ENCODE data around the gene GRHL3. TPM values are rescaled to one million over a fixed set of nuclear protein-coding genes. Genes with fewer than 3 reads are reported as not detected.
"Not testable (repeated sequence)": the region's sequence is repeated elsewhere in the genome, so short reads cannot be mapped to it uniquely, and the experiment has no call there.

GRHL3 gene
- total RNA-seq (under 1 TPM; 0.40 to 0.95 TPM), polyA plus RNA-seq (under 1 TPM; 0.23 to 0.30 TPM)
- long read RNA-seq, donor 1 = 0 reads
- long read RNA-seq, donor 2 = 0 reads
- long read RNA-seq, donor 3 = 0 reads
- long read RNA-seq, donor 4 = 0 reads
- long read RNA-seq, donor 5 = 0 reads

- no peaks in the 10 kb centered on the region for H3K36me3 ChIP-seq (ENCODE audit: control insufficient read depth in 4 of 4, insufficient read depth in 4 of 4, low read length in 4 of 4)
- H3K9ac ChIP-seq (ENCODE audit: insufficient read depth in 1 of 2, low read length in 2 of 2) = no peak within 1 kb of the TSS
- H3K27ac ChIP-seq (ENCODE audit: low read depth in 1 of 2, low read length in 1 of 2) = no peak within 1 kb of the TSS
- no peaks in the 10 kb centered on the region for H3K9me3 ChIP-seq (ENCODE audit: control insufficient read depth in 4 of 4, insufficient read depth in 3 of 4, low read length in 3 of 4)
- H3K4me3 ChIP-seq = no peak within 1 kb of the TSS
- no peak for ATAC-seq (ENCODE audit: insufficient read depth, low FRiP score)
- DNase-seq = peak; percentile 38 to 55 (median 41)
- peaks cover 0 to 18% (median 0%) of the 10 kb centered on the region in 3 donors for H3K27me3 ChIP-seq (ENCODE audit: control insufficient read depth in 3 of 3, insufficient read depth in 3 of 3, low read length in 2 of 3)
- no peak for TF ChIP-seq CTCF (IDR thresholded peaks at IDR 0.05; ENCODE audit: control extremely low read depth, extremely low read depth)
- peaks cover 0 to 52% (median 5%) of the 10 kb centered on the region in 5 donors for H3K4me1 ChIP-seq (ENCODE audit: control insufficient read depth in 5 of 5, insufficient read depth in 5 of 5, low read length in 5 of 5)
- 4 to 7% methylated on average over 21 of the region's 21 CpGs for WGBS, 2 donors
Observed at GRCh38 chr1:24319312-24319863, at the start of gene GRHL3. TSS of gene GRHL3 (plus strand) at chr1:24319357. CDS start at chr1:24319552, 195 bp downstream.

- not testable (repeated sequence) for H3K9me3 ChIP-seq (ENCODE audit: control insufficient read depth in 4 of 4, insufficient read depth in 3 of 4, low read length in 3 of 4); H3K36me3 ChIP-seq (ENCODE audit: control insufficient read depth in 4 of 4, insufficient read depth in 4 of 4, low read length in 4 of 4); DNase-seq; H3K27ac ChIP-seq (ENCODE audit: low read depth in 1 of 2, low read length in 1 of 2); ATAC-seq (ENCODE audit: insufficient read depth, low FRiP score); H3K4me1 ChIP-seq (ENCODE audit: control insufficient read depth in 5 of 5, insufficient read depth in 5 of 5, low read length in 5 of 5); H3K27me3 ChIP-seq (ENCODE audit: control insufficient read depth in 3 of 3, insufficient read depth in 3 of 3, low read length in 2 of 3); H3K9ac ChIP-seq (ENCODE audit: insufficient read depth in 1 of 2, low read length in 2 of 2); H3K4me3 ChIP-seq
- 76 to 86% methylated on average over 20 of the region's 20 CpGs for WGBS, 2 donors
Observed at GRCh38 chr1:24274203-24275103, 44.7 kb upstream of the GRHL3 start.

- WGBS, 2 donors = 93 to 94% methylated on average over 2 of the region's 2 CpGs
- ATAC-seq (ENCODE audit: insufficient read depth, low FRiP score) = no peak
- peaks cover 0 to 3% (median 0%) of the 10 kb centered on the region in 3 donors for H3K27me3 ChIP-seq (ENCODE audit: control insufficient read depth in 3 of 3, insufficient read depth in 3 of 3, low read length in 2 of 3)
Observed at GRCh38 chr1:24275104-24275410, 44.1 kb upstream of the GRHL3 start.

More at GRCh38 chr1:24275104-24275410, 44.1 kb upstream of the GRHL3 start:
- Histone ChIP-seq H3K4me1 (ENCODE audit: control insufficient read depth in 5 of 5, insufficient read depth in 5 of 5, low read length in 5 of 5) (peaks cover 0 to 2% (median 0%) of the 10 kb centered on the region in 5 donors), H3K4me3 (no peak overlapping the region), H3K9ac (ENCODE audit: insufficient read depth in 1 of 2, low read length in 2 of 2) (no peak overlapping the region), H3K9me3 (ENCODE audit: control insufficient read depth in 4 of 4, insufficient read depth in 3 of 4, low read length in 3 of 4) (peaks cover 0 to 3% (median 0%) of the 10 kb centered on the region in 4 donors), H3K27ac (ENCODE audit: low read depth in 1 of 2, low read length in 1 of 2) (no peak overlapping the region), H3K36me3 (ENCODE audit: control insufficient read depth in 4 of 4, insufficient read depth in 4 of 4, low read length in 4 of 4) (no peaks in the 10 kb centered on the region)
- no peak for DNase-seq
- TF ChIP-seq CTCF (IDR thresholded peaks at IDR 0.05; ENCODE audit: control extremely low read depth, extremely low read depth) = no peak
